HuH-7.5 (cell line): ENCODE results near the gene HNMT.
A peak's percentile ranks its signal among the peaks of the same experiment; 100 is the strongest.
"Not testable (repeated sequence)": the region's sequence is repeated elsewhere in the genome, so short reads cannot be mapped to it uniquely, and the experiment has no call there.

Experiments
- DNase-seq: peaks from one replicate; pipeline ENCODE4 v3.0.0; 2011; ENCODE audit warnings: low spot score

The HNMT gene

DNA sequence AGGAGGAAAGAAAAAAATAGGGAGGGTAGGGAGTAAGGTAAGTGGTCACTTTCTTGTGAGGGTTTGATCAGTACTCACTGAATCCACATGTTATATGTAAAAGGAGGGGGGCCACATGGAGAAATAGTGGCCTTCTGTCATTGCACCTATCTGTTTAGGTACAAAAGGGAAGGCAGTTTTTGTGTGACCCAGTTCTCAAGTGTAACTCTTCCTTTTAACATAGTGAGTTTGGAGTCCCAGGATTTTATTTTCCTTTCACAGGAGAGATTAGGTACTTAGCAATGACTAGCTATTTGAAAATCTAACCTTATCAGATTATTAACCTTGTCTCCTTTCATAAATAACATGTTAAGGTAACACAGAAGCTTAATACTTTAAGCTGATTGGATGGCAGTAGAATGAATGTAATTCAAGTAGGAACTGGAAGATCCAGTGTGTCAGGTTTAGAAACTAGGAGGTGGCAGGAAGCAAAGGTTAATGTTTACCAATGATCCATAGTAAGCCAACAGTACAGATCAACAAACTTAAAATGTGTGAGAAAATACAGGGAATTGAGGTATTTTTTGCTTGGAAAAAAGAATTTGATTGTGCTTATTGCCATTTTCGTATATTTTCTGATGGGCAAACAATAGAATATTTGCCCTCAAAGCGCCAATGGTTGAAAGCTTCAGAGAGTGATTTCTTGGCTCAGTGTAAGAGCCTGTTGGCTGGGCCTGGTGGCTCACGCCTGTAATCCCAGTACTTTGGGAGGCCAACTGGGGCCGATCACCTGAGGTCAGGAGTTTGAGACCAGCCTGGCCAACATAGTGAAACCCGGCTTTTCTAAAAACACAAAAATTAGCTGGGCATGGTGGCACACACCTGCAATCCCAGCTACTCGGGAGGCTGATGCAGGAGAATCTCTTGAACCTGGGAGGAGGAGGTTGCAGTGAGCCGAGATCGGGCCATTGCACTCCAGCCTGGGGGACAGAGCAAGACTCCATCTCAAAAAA is 11.3 kb downstream of the HNMT start:
- DNase-seq: peak; percentile 12

- no peak for DNase-seq
These were observed 12.0 kb downstream of the HNMT start for GRCh38 chr2:137976274-137976673.

DNA sequence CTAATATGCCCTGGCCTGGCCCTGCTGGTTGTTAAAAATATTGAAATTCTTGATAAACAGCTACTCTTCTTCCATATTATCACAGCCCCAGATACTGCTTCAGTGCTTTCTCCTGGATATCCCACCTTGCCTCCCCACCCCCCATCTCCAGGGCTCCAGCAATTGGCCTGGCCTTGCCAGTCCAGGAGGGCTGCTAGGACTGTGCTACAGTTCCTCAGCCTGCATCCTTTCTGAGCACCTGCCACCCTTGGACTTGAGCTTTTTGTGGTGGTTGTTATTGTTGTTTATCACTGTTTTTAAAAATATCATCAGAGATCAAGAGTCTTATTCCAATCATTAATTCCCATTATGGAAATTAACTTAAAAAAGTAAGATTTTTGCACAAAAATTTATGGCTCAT is 13.5 kb downstream of the HNMT start:
- no peak for DNase-seq

- DNase-seq: no peak
These were observed 16.2 kb downstream of the HNMT start for GRCh38 chr2:137980459-137980858.

- DNase-seq: no peak
These were observed 16.9 kb downstream of the HNMT start for GRCh38 chr2:137981112-137981656.

- DNase-seq: no peak
These were observed 19.3 kb downstream of the HNMT start for GRCh38 chr2:137983581-137983980.

GRCh38 chr2:137986268-137986667 is 22.0 kb downstream of the HNMT start:
- no peak for DNase-seq

- no peak for DNase-seq
These were observed 22.7 kb downstream of the HNMT start for GRCh38 chr2:137987011-137987410.

- DNase-seq: no peak
These were observed 26.8 kb downstream of the HNMT start for GRCh38 chr2:137991078-137991477.

DNA sequence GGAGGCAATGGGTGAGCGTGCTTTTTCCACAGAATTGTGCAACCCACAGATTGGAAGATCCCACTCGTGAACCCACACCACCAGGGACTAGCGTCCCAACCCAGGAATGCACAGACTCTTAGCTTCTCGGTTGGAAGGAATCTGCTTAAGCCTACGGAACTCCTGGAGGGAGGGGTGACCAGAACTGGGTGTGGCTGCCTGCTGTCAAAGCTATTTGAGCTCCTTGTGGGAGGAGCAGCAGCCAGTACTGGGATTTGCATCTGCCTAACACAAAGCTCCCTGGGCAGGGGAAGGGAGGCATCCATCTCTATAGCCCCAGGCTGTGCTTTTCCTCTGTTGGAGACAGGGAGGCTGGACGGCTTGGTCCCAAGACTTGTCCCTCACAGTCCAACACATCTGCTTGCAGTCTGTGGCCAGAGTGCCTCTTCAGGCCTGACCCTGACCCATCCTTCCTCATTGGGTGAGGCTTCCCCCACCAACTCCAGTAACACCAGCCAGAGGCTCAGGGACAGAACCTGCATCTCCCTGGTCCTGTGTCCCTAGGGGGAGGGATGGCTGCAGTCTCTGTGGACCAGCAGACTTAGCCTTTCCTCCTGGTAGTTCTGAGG is 27.9 kb downstream of the HNMT start:
- DNase-seq: no peak

DNA sequence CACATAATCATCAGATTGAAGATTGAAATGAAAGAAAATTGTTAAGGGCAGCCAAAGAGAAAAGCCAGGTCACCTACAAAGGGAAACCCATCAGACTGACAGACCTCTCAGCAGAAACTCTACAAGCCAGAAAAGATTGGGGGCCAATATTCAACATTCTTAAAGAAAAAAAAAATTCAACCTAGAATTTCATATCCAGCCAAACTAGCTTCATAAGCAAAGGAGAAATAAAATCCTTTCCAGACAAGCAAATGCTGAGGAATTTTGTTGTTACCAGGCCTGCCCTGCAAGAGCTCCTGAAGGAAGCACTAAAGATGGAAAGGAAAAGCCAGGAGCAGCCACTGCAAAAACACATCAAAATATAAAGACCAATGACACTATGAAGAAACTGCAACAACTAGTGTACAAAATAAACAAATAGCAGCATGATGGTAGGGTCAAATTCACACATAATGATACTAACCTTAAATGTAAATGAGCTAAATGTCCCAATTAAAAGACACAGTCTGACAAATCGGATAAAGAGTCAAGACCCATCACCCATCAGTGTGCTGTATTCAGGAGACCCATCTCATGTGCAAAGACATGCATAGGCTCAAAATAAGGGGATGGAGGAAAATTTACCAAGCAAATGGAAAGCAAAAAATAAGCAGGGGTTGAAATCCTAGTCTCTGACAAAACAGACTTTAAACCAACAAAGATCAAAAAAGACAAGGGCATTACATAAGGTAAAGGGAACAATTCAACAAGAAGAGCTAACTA is 29.6 kb downstream of the HNMT start:
- not testable (repeated sequence) for DNase-seq

GRCh38 chr2:137995368-137995767 is 31.1 kb downstream of the HNMT start:
- DNase-seq: not testable (repeated sequence)

DNA sequence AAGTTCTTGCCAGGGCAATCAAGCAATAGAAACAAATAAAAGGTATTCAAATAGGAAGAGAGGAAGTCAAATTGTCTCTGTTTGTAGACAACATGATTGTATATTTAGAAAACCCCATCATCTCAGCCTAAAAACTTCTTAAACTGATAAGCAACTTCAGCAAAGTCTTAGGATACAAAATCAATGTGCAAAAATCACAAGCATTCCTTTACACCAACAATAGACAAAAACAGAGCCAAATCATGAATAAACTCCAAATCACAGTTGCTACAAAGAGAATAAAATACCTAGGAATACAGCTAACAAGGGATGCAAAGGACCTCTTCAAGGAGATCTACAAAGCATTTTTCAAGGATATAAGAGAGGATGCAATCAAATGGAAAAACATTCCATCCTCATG is 31.9 kb downstream of the HNMT start:
- not testable (repeated sequence) for DNase-seq

GRCh38 chr2:137997733-137998132 is 33.5 kb downstream of the HNMT start:
- DNase-seq: no peak

DNA sequence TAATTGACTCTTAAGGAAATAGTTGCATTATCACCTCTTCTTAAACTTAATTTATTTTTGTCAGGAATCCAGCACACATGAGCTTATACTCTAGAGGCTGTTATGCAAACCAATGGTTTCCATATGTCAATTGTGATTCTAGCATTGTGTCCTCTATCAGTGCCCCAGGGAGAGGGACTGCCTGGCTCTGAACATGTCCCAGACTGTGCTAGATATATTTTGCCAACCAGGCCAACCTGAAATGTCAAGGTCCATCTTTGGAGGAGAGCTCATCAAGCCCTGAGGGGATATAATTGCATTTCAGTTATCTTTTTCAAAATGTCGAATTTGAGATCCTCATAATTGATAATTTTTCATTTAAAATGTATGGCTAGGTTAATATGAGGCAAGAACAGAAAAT is 34.2 kb downstream of the HNMT start:
- DNase-seq: no peak

DNA sequence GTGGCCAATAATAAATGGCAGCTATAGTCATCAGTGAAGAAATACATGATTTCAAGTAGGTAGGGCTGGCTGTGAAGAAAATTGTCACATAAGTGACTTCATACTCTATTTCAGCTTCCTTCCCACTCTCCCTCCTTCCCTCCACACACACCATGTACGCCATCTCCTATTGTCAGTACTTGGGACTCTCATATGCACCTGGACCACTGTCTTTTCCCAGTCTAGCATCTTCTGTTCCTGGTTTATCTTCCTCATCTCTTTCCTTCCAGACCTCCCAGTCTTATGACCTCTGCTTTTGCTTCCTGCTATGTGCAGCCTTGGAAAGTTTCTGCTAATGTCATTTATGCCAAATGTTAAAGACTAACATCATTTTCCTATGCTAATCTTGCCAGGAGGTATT is 35.0 kb downstream of the HNMT start:
- no peak for DNase-seq

- DNase-seq: no peak
These were observed 35.7 kb downstream of the HNMT start for GRCh38 chr2:138000009-138000408.

- DNase-seq: no peak
These were observed 36.5 kb downstream of the HNMT start for GRCh38 chr2:138000796-138001195.

- DNase-seq: no peak
These were observed 39.1 kb downstream of the HNMT start for GRCh38 chr2:138003411-138003810.

DNA sequence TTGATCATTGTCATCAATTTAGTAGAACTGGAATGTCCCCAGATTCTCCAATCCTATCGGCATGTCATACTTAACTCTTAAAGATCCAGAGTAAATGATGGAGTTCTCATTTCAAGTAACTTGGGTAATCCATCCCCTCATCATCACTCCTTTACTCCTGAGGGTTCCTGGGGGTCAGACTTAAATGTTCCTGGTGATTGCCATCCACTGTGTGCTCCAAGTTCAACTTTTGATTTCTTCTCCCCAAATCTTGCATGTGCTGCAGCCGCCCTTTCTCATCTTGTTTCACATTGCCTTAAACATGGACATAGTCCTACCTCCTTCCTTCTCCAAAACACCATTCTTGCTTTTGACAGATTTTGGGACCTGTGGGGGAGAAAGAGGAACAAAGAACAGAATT is 43.2 kb downstream of the HNMT start:
- DNase-seq: no peak

DNA sequence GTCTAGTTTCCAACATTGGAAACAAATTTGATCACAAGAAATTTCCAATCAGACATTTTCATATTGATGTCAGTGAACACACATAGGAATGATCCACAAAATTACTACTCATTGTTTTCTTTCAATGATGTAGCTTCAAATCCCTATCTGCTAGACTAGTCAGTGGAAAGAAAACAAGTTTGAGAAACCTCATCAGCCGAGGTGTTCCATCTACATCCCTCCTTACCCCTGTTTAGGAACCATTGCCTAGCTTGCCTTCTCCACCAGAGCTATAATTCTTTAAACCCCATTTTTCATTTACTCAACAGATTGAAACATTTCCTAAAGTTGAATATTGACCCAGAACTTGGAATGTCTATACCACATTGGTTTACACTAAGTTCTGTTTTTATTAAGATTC is 45.3 kb downstream of the HNMT start:
- DNase-seq: no peak

GRCh38 chr2:138010890-138011289 is 46.6 kb downstream of the HNMT start:
- DNase-seq: no peak
